HG03139 (cell line): Measurements from ENCODE around the gene TTC1.
A peak's percentile ranks its signal among the peaks of the same experiment; 100 is the strongest.

Source experiments
- ATAC-seq: cut with Tn5 transposase; IDR thresholded peaks from one replicate; pipeline ENCODE4 v1.9.1; 2021; ENCODE audit not compliant: unreplicated experiment

Gene TTC1

GRCh38 chr5:160082614-160083500 is 73.9 kb downstream of the TTC1 start:
- no peak for ATAC-seq

GRCh38 chr5:160083501-160083900 is 74.6 kb downstream of the TTC1 start:
- ATAC-seq: no peak

- no peak for ATAC-seq
Measured at GRCh38 chr5:160084144-160084543, 75.2 kb downstream of the TTC1 start.

- no peak for ATAC-seq
Measured at GRCh38 chr5:160087199-160087598, 78.3 kb downstream of the TTC1 start.

GRCh38 chr5:160088805-160089204 is 79.9 kb downstream of the TTC1 start:
- ATAC-seq: no peak

- no peak for ATAC-seq
Measured at GRCh38 chr5:160089531-160089930, 80.6 kb downstream of the TTC1 start.

- ATAC-seq: no peak
Measured at GRCh38 chr5:160090059-160090458, 81.1 kb downstream of the TTC1 start.

- ATAC-seq: no peak
Measured at GRCh38 chr5:160092514-160092913, 83.6 kb downstream of the TTC1 start.

- peak; percentile 72 for ATAC-seq
Measured at GRCh38 chr5:160092960-160093707, 84.2 kb downstream of the TTC1 start.

GRCh38 chr5:160096178-160096577 is 87.2 kb downstream of the TTC1 start:
- no peak for ATAC-seq

GRCh38 chr5:160097991-160098390 is 89.1 kb downstream of the TTC1 start:
- no peak for ATAC-seq

- peak; percentile 68 for ATAC-seq
Measured at GRCh38 chr5:160105686-160106360, 96.9 kb downstream of the TTC1 start.

GRCh38 chr5:160108124-160108523 is 99.2 kb downstream of the TTC1 start:
- ATAC-seq: no peak
